ENCODE data around the gene LEF1. TPM values are rescaled to one million over a fixed set of nuclear protein-coding genes. Genes with fewer than 3 reads are reported as not detected.

LEF1 gene
- total RNA-seq, 1 donor from 2014 or later = 1.1 TPM

GRCh38 chr4:108106186-108106585 lies 62.5 kb downstream of the LEF1 start:
- intact Hi-C loops (cut with micrococcal nuclease) = no loop called here
- H3K27me3 Mint-ChIP-seq = peaks cover 3% of the 10 kb centered on the region
- no peak overlapping the region for H3K27ac Mint-ChIP-seq
- no peak overlapping the region for H3K4me3 Mint-ChIP-seq
- no peaks in the 10 kb centered on the region for H3K36me3 Mint-ChIP-seq (ENCODE audit: low read depth)
- no peak for TF ChIP-seq CTCF (IDR thresholded peaks at IDR 0.05)
- ChIA-PET POLR2A (no interaction called here), CTCF (no interaction called here)
- DNase-seq (no peak), ATAC-seq (ENCODE audit: low read depth) (no peak)
- no peaks in the 10 kb centered on the region for H3K9me3 Mint-ChIP-seq
- H3K4me1 Mint-ChIP-seq = peaks cover 13% of the 10 kb centered on the region

- DNase-seq (no peak), ATAC-seq (ENCODE audit: low read depth) (no peak)
- no peak for TF ChIP-seq CTCF (IDR thresholded peaks at IDR 0.05)
- peaks cover under 1% of the 10 kb centered on the region for H3K27me3 Mint-ChIP-seq
- no peak overlapping the region for H3K27ac Mint-ChIP-seq
- no peaks in the 10 kb centered on the region for H3K36me3 Mint-ChIP-seq (ENCODE audit: low read depth)
- POLR2A ChIA-PET = no interaction called here
- no peaks in the 10 kb centered on the region for H3K4me1 Mint-ChIP-seq
- no peak overlapping the region for H3K4me3 Mint-ChIP-seq
- CTCF ChIA-PET = no interaction called here
- no peaks in the 10 kb centered on the region for H3K9me3 Mint-ChIP-seq
- intact Hi-C loops (cut with micrococcal nuclease) = no loop called here
Observed at GRCh38 chr4:108103099-108103862, 65.5 kb downstream of the LEF1 start.

GRCh38 chr4:108100827-108101226 lies 67.9 kb downstream of the LEF1 start:
- CTCF ChIA-PET = no interaction called here

GRCh38 chr4:108099838-108100237 lies 68.9 kb downstream of the LEF1 start:
- Mint-ChIP-seq H3K4me1 (no peaks in the 10 kb centered on the region), H3K9me3 (no peaks in the 10 kb centered on the region), H3K27ac (no peak overlapping the region), H3K27me3 (peaks cover 2% of the 10 kb centered on the region), H3K4me3 (no peak overlapping the region), H3K36me3 (ENCODE audit: low read depth) (no peaks in the 10 kb centered on the region)
- no peak for TF ChIP-seq CTCF (IDR thresholded peaks at IDR 0.05)
- no peak for ATAC-seq (ENCODE audit: low read depth)
- POLR2A ChIA-PET = no interaction called here
- CTCF ChIA-PET = interaction anchor here (0.6 kb wide), 1 partner anchor 322 kb away, joined by 4 read pairs; no protein-coding TSS in a partner anchor
- intact Hi-C loops (cut with micrococcal nuclease) = no loop called here
- no peak for DNase-seq

More at GRCh38 chr4:108100827-108101226, 67.9 kb downstream of the LEF1 start:
- Mint-ChIP-seq H3K4me3 (no peak overlapping the region), H3K9me3 (no peaks in the 10 kb centered on the region), H3K4me1 (no peaks in the 10 kb centered on the region), H3K36me3 (ENCODE audit: low read depth) (no peaks in the 10 kb centered on the region), H3K27ac (no peak overlapping the region), H3K27me3 (peaks cover 2% of the 10 kb centered on the region)
- intact Hi-C loops (cut with micrococcal nuclease) = no loop called here
- no peak for ATAC-seq (ENCODE audit: low read depth)
- DNase-seq = no peak
- no peak for TF ChIP-seq CTCF (IDR thresholded peaks at IDR 0.05)
- POLR2A ChIA-PET = no interaction called here

GRCh38 chr4:108097990-108098553 lies 70.7 kb downstream of the LEF1 start:
- no peak for DNase-seq
- H3K4me1 Mint-ChIP-seq = no peaks in the 10 kb centered on the region
- ChIA-PET POLR2A (no interaction called here), CTCF (no interaction called here)
- intact Hi-C loops (cut with micrococcal nuclease) = no loop called here
- no peaks in the 10 kb centered on the region for H3K36me3 Mint-ChIP-seq (ENCODE audit: low read depth)
- ATAC-seq (ENCODE audit: low read depth) = no peak
- H3K27ac Mint-ChIP-seq = no peak overlapping the region
- H3K9me3 Mint-ChIP-seq = no peaks in the 10 kb centered on the region
- TF ChIP-seq CTCF (IDR thresholded peaks at IDR 0.05) = no peak
- no peak overlapping the region for H3K4me3 Mint-ChIP-seq
- H3K27me3 Mint-ChIP-seq = peaks cover 2% of the 10 kb centered on the region
